AG09319 (cell line): ENCODE measurements around the gene SPATA20.

Source experiments
- DNase-seq: peaks from one replicate; pipeline ENCODE4 v3.0.0-alpha.2; 2010; ENCODE audit warnings: low read depth; ENCODE audit errors: extremely low read depth
- TF ChIP-seq, protein P1 (sequence below): IDR thresholded peaks from 2 replicates; pipeline ENCODE4 v1.5.1; 2011; ENCODE audit warnings: low read depth, mild to moderate bottlenecking, inconsistent platforms, low read length, moderate library complexity

Gene SPATA20

GRCh38 chr17:50548831-50549230 is 1.9 kb downstream of the SPATA20 start:
- no peak for DNase-seq
- TF ChIP-seq, protein P1, sequence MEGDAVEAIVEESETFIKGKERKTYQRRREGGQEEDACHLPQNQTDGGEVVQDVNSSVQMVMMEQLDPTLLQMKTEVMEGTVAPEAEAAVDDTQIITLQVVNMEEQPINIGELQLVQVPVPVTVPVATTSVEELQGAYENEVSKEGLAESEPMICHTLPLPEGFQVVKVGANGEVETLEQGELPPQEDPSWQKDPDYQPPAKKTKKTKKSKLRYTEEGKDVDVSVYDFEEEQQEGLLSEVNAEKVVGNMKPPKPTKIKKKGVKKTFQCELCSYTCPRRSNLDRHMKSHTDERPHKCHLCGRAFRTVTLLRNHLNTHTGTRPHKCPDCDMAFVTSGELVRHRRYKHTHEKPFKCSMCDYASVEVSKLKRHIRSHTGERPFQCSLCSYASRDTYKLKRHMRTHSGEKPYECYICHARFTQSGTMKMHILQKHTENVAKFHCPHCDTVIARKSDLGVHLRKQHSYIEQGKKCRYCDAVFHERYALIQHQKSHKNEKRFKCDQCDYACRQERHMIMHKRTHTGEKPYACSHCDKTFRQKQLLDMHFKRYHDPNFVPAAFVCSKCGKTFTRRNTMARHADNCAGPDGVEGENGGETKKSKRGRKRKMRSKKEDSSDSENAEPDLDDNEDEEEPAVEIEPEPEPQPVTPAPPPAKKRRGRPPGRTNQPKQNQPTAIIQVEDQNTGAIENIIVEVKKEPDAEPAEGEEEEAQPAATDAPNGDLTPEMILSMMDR = no peak

GRCh38 chr17:50549256-50549941 is 2.4 kb downstream of the SPATA20 start:
- DNase-seq = no peak
- TF ChIP-seq, protein P1 = no peak

- no peak for DNase-seq
- TF ChIP-seq, protein P1 = no peak
These were observed 3.0 kb downstream of the SPATA20 start for GRCh38 chr17:50549969-50550368.

DNA sequence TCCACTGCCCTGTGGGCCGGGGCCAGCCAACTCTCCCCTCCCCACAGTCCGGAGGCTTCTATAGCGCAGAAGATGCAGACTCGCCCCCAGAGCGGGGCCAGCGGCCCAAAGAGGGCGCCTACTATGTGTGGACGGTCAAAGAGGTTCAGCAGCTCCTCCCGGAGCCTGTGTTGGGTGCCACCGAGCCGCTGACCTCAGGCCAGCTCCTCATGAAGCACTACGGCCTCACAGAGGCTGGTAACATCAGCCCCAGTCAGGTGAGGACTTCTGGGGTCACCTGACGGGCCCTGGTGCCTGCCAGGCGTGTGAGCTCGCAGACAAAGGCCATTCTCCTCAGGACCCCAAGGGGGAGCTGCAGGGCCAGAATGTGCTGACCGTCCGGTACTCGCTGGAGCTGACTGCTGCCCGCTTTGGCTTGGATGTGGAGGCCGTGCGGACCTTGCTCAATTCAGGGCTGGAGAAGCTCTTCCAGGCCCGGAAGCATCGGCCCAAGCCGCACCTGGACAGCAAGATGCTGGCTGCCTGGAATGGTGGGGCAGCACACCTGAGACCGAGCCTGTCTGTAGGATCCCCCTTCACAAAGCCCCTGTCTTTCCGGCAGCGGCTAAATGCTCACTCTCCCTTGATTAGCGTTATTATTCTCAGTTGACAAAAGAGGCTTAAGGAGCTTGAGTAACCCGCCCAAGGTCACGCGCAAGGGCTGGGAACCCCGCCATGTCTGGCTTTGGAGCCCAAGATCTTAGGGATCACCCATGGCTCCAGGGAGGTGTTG is 3.9 kb downstream of the SPATA20 start:
- DNase-seq = peak; percentile 79
- TF ChIP-seq, protein P1 = peak; percentile 94

GRCh38 chr17:50551433-50551815 is 4.5 kb downstream of the SPATA20 start:
- TF ChIP-seq, protein P1 = no peak
- DNase-seq = no peak

- TF ChIP-seq, protein P1 = no peak
- DNase-seq = no peak
These were observed 4.9 kb downstream of the SPATA20 start for GRCh38 chr17:50551884-50552283.

- TF ChIP-seq, protein P1 = no peak
- no peak for DNase-seq
These were observed 7.2 kb downstream of the SPATA20 start for GRCh38 chr17:50554201-50554600.
